Astrocyte (in vitro differentiated cells and primary cell): Measurements from ENCODE around the gene CTDSPL. TPM values are rescaled to one million over a fixed set of nuclear protein-coding genes. Genes with fewer than 3 reads are reported as not detected.

Experiments
- DNase-seq: peaks from one replicate; pipeline ENCODE4 v3.0.0-alpha.2; 2010; ENCODE audit warnings: low read depth
- FAIRE-seq: peaks from 2 replicates; lab custom pipeline; 2011; peaks lifted over from hg19 to GRCh38; lab: Jason Lieb, UNC
- H2AFZ ChIP-seq: 2 replicates; pipeline ENCODE4 v1.6.0; 2012; ENCODE audit warnings: low read depth, low read length, inconsistent platforms
- H3K27ac ChIP-seq: 2 replicates; pipeline ENCODE4 v1.5.1; 2011; ENCODE audit warnings: low read depth, low read length, inconsistent platforms
- H3K27me3 ChIP-seq: 2 replicates; pipeline ENCODE4 v1.6.0; 2011; ENCODE audit warnings: low read length, inconsistent platforms; ENCODE audit not compliant: insufficient read depth
- H3K36me3 ChIP-seq: 2 replicates; pipeline ENCODE4 v1.5.1; 2011; ENCODE audit warnings: low read length, inconsistent platforms; ENCODE audit not compliant: insufficient read depth
- H3K4me1 ChIP-seq: 2 replicates; pipeline ENCODE4 v1.5.1; 2011; ENCODE audit warnings: low read length, inconsistent platforms; ENCODE audit not compliant: insufficient read depth
- H3K4me2 ChIP-seq: 2 replicates; pipeline ENCODE4 v1.6.0; 2012; ENCODE audit warnings: low read length, inconsistent platforms
- H3K4me3 ChIP-seq: 2 replicates; pipeline ENCODE4 v1.5.1; 2011; ENCODE audit warnings: low read depth, mild to moderate bottlenecking, low read length, inconsistent platforms; ENCODE audit not compliant: insufficient read depth
- H3K79me2 ChIP-seq: 2 replicates; pipeline ENCODE4 v1.6.0; 2012; ENCODE audit warnings: mild to moderate bottlenecking, low read length, inconsistent platforms; ENCODE audit not compliant: insufficient read depth
- H3K9ac ChIP-seq: 2 replicates; pipeline ENCODE4 v1.6.0; 2012; ENCODE audit warnings: mild to moderate bottlenecking, low read length, inconsistent platforms
- H3K9me3 ChIP-seq: 2 replicates; pipeline ENCODE4 v1.5.1; 2012; ENCODE audit warnings: low read depth, mild to moderate bottlenecking, low read length, inconsistent platforms; ENCODE audit not compliant: insufficient read depth
- H4K20me1 ChIP-seq: 2 replicates; pipeline ENCODE4 v1.6.0; 2012; ENCODE audit warnings: low read length, inconsistent platforms; ENCODE audit not compliant: insufficient read depth
- H3K27ac Mint-ChIP-seq: one replicate; pipeline ENCODE4 v1.8.0; 2021; ENCODE audit warnings: mild to moderate bottlenecking, mixed read lengths; ENCODE audit not compliant: unreplicated experiment
- H3K27me3 Mint-ChIP-seq: one replicate; pipeline ENCODE4 v1.8.0; 2021; ENCODE audit warnings: low read depth, mixed read lengths; ENCODE audit not compliant: unreplicated experiment
- H3K36me3 Mint-ChIP-seq: one replicate; pipeline ENCODE4 v1.8.0; 2021; ENCODE audit warnings: low read depth, mixed read lengths; ENCODE audit not compliant: unreplicated experiment
- H3K4me1 Mint-ChIP-seq: one replicate; pipeline ENCODE4 v1.8.0; 2021; ENCODE audit warnings: low read depth, mixed read lengths; ENCODE audit not compliant: unreplicated experiment
- H3K4me3 Mint-ChIP-seq: one replicate; pipeline ENCODE4 v1.8.0; 2021; ENCODE audit warnings: mild to moderate bottlenecking, moderate library complexity, mixed read lengths; ENCODE audit not compliant: unreplicated experiment
- H3K9me3 Mint-ChIP-seq: one replicate; pipeline ENCODE4 v1.8.0; 2021; ENCODE audit warnings: mild to moderate bottlenecking, mixed read lengths; ENCODE audit not compliant: unreplicated experiment
- EZH2 ChIP-seq: IDR thresholded peaks from 2 replicates; pipeline ENCODE4 v1.6.1; 2012; ENCODE audit warnings: mild to moderate bottlenecking, low read length, inconsistent platforms; ENCODE audit not compliant: insufficient read depth
- total RNA-seq: library from RNA; stranded (reverse); gene quantifications from 2 replicates; pipeline ENCODE4 v1.2.1, GENCODE V29; 2021
- TF ChIP-seq, protein P1 (sequence below): IDR thresholded peaks from 2 replicates; pipeline ENCODE4 v1.5.1; 2011; ENCODE audit warnings: low read depth, mild to moderate bottlenecking, inconsistent platforms, low read length, moderate library complexity; ENCODE audit not compliant: insufficient read depth

Gene CTDSPL
- total RNA-seq, 1 donor from 2014 or later, result 37.9 TPM

GRCh38 chr3:37864904-37865303, 3.2 kb downstream of the CTDSPL start:
- H3K4me1 ChIP-seq, result peaks cover 34% of the 10 kb centered on the region
- H3K79me2 ChIP-seq, result peaks cover 50% of the 10 kb centered on the region
- peaks cover 34% of the 10 kb centered on the region for H4K20me1 ChIP-seq
- H3K36me3 ChIP-seq, result no peaks in the 10 kb centered on the region
- peaks cover 25% of the 10 kb centered on the region for H3K4me1 Mint-ChIP-seq
- FAIRE-seq (no peak), DNase-seq (no peak)
- H2AFZ ChIP-seq, result no peak overlapping the region
- no peak overlapping the region for H3K27ac ChIP-seq
- no peak overlapping the region for H3K4me2 ChIP-seq
- no peaks in the 10 kb centered on the region for H3K27me3 Mint-ChIP-seq
- no peak overlapping the region for H3K9ac ChIP-seq
- H3K27ac Mint-ChIP-seq, result no peak overlapping the region
- H3K4me3 ChIP-seq, result no peak overlapping the region
- H3K9me3 Mint-ChIP-seq, result peaks cover 2% of the 10 kb centered on the region
- peaks cover 2% of the 10 kb centered on the region for H3K9me3 ChIP-seq
- no peaks in the 10 kb centered on the region for H3K27me3 ChIP-seq
- TF ChIP-seq, protein P1, sequence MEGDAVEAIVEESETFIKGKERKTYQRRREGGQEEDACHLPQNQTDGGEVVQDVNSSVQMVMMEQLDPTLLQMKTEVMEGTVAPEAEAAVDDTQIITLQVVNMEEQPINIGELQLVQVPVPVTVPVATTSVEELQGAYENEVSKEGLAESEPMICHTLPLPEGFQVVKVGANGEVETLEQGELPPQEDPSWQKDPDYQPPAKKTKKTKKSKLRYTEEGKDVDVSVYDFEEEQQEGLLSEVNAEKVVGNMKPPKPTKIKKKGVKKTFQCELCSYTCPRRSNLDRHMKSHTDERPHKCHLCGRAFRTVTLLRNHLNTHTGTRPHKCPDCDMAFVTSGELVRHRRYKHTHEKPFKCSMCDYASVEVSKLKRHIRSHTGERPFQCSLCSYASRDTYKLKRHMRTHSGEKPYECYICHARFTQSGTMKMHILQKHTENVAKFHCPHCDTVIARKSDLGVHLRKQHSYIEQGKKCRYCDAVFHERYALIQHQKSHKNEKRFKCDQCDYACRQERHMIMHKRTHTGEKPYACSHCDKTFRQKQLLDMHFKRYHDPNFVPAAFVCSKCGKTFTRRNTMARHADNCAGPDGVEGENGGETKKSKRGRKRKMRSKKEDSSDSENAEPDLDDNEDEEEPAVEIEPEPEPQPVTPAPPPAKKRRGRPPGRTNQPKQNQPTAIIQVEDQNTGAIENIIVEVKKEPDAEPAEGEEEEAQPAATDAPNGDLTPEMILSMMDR, result no peak
- no peak for TF ChIP-seq EZH2
- H3K36me3 Mint-ChIP-seq, result no peaks in the 10 kb centered on the region
- no peak overlapping the region for H3K4me3 Mint-ChIP-seq

- Mint-ChIP-seq H3K27ac (no peak overlapping the region), H3K36me3 (no peaks in the 10 kb centered on the region), H3K27me3 (no peaks in the 10 kb centered on the region), H3K4me1 (peaks cover 25% of the 10 kb centered on the region), H3K9me3 (peaks cover 2% of the 10 kb centered on the region), H3K4me3 (no peak overlapping the region)
- no peak overlapping the region for H3K4me2 ChIP-seq
- no peak for FAIRE-seq
- no peak overlapping the region for H3K27ac ChIP-seq
- no peak for DNase-seq
- H3K4me1 ChIP-seq, result peaks cover 24% of the 10 kb centered on the region
- no peak overlapping the region for H2AFZ ChIP-seq
- H3K9me3 ChIP-seq, result no peaks in the 10 kb centered on the region
- H3K9ac ChIP-seq, result no peak overlapping the region
- H4K20me1 ChIP-seq, result peaks cover 38% of the 10 kb centered on the region
- no peak overlapping the region for H3K4me3 ChIP-seq
- no peaks in the 10 kb centered on the region for H3K36me3 ChIP-seq
- no peak for TF ChIP-seq EZH2
- TF ChIP-seq, protein P1, result no peak
- H3K79me2 ChIP-seq, result peaks cover 66% of the 10 kb centered on the region
- H3K27me3 ChIP-seq, result no peaks in the 10 kb centered on the region
Measured at GRCh38 chr3:37867144-37867543, 5.5 kb downstream of the CTDSPL start.

DNA sequence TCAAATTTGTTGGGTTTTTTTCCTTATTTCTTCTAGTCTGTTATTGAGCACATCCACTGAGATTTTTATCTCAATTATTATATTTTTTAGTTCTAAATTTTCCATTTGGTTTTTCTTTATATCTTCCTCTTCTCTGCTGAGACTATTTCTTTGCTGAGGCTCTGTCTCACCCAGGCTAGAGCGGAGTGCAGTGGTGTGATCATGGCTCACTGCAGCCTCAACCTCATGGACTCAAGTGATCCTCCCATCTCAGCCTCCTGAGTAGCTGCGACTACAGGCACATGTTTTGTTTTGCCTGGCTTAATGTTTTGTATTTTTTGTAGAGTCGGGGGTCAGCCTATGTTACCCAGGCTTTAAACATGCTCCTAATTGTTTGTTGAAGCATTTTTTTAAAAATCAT, 10.2 kb downstream of the CTDSPL start:
- Histone ChIP-seq H3K36me3 (no peaks in the 10 kb centered on the region), H3K4me1 (no peaks in the 10 kb centered on the region), H3K9me3 (no peaks in the 10 kb centered on the region), H4K20me1 (peaks cover 21% of the 10 kb centered on the region), H2AFZ (no peak overlapping the region), H3K79me2 (peaks cover 65% of the 10 kb centered on the region), H3K9ac (no peak overlapping the region), H3K4me3 (no peak overlapping the region), H3K27me3 (no peaks in the 10 kb centered on the region), H3K27ac (no peak overlapping the region), H3K4me2 (no peak overlapping the region)
- Mint-ChIP-seq H3K36me3 (no peaks in the 10 kb centered on the region), H3K27ac (no peak overlapping the region), H3K4me1 (no peaks in the 10 kb centered on the region), H3K4me3 (no peak overlapping the region), H3K27me3 (no peaks in the 10 kb centered on the region), H3K9me3 (no peaks in the 10 kb centered on the region)
- TF ChIP-seq, protein P1, result no peak
- no peak for TF ChIP-seq EZH2
- DNase-seq (no peak), FAIRE-seq (no peak)
